Measurements from ENCODE around the gene ITM2C.

DNA sequence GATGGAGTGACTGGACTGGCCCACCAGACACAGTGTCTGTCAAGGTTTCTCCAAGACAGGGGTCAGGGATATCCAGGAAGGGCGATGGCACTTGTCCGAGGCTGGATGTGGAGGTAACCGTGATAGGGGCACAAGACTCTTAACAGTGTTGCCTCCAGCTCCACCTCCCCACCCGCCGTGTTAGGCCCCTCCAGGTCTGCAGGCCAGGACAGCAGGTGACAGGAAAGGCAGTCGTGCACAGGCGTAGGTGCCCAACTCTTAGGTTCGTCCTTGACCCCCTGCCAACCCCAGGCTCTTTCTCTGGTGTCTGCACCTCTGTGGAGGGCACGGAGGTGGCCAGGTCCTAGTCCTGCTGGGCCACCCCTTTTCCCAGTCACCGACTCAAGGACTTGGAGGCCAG is 10.1 kb downstream of the ITM2C start:
- TF ChIP-seq POLR2AphosphoS5 (IDR thresholded peaks at IDR 0.05) (no peak), POLR2A (IDR thresholded peaks at IDR 0.05) (no peak), EP300 (IDR thresholded peaks at IDR 0.05) (no peak)
- TF ChIP-seq, protein P1, sequence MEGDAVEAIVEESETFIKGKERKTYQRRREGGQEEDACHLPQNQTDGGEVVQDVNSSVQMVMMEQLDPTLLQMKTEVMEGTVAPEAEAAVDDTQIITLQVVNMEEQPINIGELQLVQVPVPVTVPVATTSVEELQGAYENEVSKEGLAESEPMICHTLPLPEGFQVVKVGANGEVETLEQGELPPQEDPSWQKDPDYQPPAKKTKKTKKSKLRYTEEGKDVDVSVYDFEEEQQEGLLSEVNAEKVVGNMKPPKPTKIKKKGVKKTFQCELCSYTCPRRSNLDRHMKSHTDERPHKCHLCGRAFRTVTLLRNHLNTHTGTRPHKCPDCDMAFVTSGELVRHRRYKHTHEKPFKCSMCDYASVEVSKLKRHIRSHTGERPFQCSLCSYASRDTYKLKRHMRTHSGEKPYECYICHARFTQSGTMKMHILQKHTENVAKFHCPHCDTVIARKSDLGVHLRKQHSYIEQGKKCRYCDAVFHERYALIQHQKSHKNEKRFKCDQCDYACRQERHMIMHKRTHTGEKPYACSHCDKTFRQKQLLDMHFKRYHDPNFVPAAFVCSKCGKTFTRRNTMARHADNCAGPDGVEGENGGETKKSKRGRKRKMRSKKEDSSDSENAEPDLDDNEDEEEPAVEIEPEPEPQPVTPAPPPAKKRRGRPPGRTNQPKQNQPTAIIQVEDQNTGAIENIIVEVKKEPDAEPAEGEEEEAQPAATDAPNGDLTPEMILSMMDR (IDR thresholded peaks at IDR 0.05) = no peak

All from stomach (tissue), 4 donors.